C4-2B (cell line): ENCODE results near the gene R3HDM1.

Experiments used
- ZFX ChIP-seq: fragments of 450-650 bp; IDR thresholded peaks from 2 replicates; pipeline ENCODE4 v1.6.1; 2017
- TF ChIP-seq, protein P1 (sequence below): fragments of 450-650 bp; conservative IDR thresholded peaks from 2 replicates; pipeline ENCODE4 v1.5.1; 2017; ENCODE audit warnings: mild to moderate bottlenecking

DNA sequence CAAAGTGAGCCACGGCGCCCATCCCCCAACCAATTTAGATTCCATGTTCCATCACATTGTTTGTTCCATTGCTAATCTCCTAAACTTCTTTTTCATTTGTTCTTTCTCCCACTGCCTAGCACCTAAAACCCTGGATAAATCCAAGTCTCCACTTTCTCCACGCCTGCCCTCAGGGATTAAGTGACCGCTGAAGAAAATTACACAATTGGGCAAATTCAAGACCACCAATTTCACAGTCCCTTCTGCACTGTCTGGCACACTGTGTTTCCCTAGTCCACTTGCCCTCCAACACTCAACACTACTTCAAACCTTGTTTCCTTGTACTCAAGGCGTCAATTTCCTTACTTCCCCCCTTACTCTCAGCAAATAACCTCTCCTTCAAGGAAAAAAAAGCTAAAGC lies 205.3 kb downstream of the R3HDM1 start:
- TF ChIP-seq, protein P1, sequence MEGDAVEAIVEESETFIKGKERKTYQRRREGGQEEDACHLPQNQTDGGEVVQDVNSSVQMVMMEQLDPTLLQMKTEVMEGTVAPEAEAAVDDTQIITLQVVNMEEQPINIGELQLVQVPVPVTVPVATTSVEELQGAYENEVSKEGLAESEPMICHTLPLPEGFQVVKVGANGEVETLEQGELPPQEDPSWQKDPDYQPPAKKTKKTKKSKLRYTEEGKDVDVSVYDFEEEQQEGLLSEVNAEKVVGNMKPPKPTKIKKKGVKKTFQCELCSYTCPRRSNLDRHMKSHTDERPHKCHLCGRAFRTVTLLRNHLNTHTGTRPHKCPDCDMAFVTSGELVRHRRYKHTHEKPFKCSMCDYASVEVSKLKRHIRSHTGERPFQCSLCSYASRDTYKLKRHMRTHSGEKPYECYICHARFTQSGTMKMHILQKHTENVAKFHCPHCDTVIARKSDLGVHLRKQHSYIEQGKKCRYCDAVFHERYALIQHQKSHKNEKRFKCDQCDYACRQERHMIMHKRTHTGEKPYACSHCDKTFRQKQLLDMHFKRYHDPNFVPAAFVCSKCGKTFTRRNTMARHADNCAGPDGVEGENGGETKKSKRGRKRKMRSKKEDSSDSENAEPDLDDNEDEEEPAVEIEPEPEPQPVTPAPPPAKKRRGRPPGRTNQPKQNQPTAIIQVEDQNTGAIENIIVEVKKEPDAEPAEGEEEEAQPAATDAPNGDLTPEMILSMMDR, result no peak
- no peak for TF ChIP-seq ZFX
